ENCODE results near the gene IL1RAPL2. TPM values are rescaled to one million over a fixed set of nuclear protein-coding genes. Genes with fewer than 3 reads are reported as not detected.
A peak's percentile ranks its signal among the peaks of the same experiment; 100 is the strongest.

IL1RAPL2 gene
- total RNA-seq, 1 donor, result not detected

- H4K20me1 ChIP-seq (ENCODE audit: insufficient read depth, low read length), result no peaks in the 10 kb centered on the region
- H3K9me3 ChIP-seq (ENCODE audit: low read depth, low read length), result no peaks in the 10 kb centered on the region
- no peaks in the 10 kb centered on the region for H3K27me3 ChIP-seq (ENCODE audit: insufficient read depth, low read length)
- H3K36me3 ChIP-seq (ENCODE audit: insufficient read depth, low read length), result no peaks in the 10 kb centered on the region
- no peak overlapping the region for H3K4me2 ChIP-seq (ENCODE audit: insufficient read depth, low read length)
- peaks cover 19% of the 10 kb centered on the region for H3K4me1 ChIP-seq (ENCODE audit: insufficient read depth, low read length)
- peak overlapping the region; percentile 40 for H2AFZ ChIP-seq (ENCODE audit: low read length)
- H3K4me3 ChIP-seq (ENCODE audit: insufficient read depth, low read length), result no peak overlapping the region
- TF ChIP-seq, protein P1, sequence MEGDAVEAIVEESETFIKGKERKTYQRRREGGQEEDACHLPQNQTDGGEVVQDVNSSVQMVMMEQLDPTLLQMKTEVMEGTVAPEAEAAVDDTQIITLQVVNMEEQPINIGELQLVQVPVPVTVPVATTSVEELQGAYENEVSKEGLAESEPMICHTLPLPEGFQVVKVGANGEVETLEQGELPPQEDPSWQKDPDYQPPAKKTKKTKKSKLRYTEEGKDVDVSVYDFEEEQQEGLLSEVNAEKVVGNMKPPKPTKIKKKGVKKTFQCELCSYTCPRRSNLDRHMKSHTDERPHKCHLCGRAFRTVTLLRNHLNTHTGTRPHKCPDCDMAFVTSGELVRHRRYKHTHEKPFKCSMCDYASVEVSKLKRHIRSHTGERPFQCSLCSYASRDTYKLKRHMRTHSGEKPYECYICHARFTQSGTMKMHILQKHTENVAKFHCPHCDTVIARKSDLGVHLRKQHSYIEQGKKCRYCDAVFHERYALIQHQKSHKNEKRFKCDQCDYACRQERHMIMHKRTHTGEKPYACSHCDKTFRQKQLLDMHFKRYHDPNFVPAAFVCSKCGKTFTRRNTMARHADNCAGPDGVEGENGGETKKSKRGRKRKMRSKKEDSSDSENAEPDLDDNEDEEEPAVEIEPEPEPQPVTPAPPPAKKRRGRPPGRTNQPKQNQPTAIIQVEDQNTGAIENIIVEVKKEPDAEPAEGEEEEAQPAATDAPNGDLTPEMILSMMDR (IDR thresholded peaks at IDR 0.05; ENCODE audit: extremely low read depth, low read depth, low read length), result no peak
- H3K27ac ChIP-seq (ENCODE audit: low read depth, low read length), result no peak overlapping the region
- no peak for DNase-seq (ENCODE audit: insufficient read length, low spot score, missing footprints)
- H3K79me2 ChIP-seq (ENCODE audit: insufficient read depth, low read length), result no peaks in the 10 kb centered on the region
These were observed 892.8 kb downstream of the IL1RAPL2 start for GRCh38 chrX:105458846-105459245.

DNA sequence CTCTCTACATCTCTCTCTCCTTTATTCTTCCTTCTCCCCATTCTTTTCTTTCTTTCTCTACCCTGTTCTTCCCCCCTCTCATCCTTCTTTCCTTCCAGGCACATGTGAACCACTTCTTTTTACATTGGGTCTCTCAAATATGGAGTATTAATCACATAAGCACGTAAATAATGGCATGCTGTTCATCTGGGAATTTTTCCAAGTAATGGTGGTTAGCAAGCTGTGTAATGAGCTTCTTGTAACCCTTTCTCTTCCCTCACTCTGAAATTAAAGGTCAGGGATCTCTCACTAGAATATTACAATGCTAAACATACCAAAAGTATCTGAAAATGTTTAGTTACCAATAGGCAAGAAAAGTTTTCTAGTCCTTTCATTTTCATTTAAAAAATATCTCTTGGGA, 894.4 kb downstream of the IL1RAPL2 start:
- Histone ChIP-seq H3K4me1 (ENCODE audit: insufficient read depth, low read length) (peaks cover 19% of the 10 kb centered on the region), H3K27ac (ENCODE audit: low read depth, low read length) (no peak overlapping the region), H3K4me3 (ENCODE audit: insufficient read depth, low read length) (no peak overlapping the region), H3K9me3 (ENCODE audit: low read depth, low read length) (no peaks in the 10 kb centered on the region), H4K20me1 (ENCODE audit: insufficient read depth, low read length) (no peaks in the 10 kb centered on the region), H3K36me3 (ENCODE audit: insufficient read depth, low read length) (no peaks in the 10 kb centered on the region), H3K27me3 (ENCODE audit: insufficient read depth, low read length) (no peaks in the 10 kb centered on the region), H3K79me2 (ENCODE audit: insufficient read depth, low read length) (no peaks in the 10 kb centered on the region), H2AFZ (ENCODE audit: low read length) (peak overlapping the region; percentile 28), H3K4me2 (ENCODE audit: insufficient read depth, low read length) (no peak overlapping the region)
- TF ChIP-seq, protein P1 (IDR thresholded peaks at IDR 0.05; ENCODE audit: extremely low read depth, low read depth, low read length), result no peak
- DNase-seq (ENCODE audit: insufficient read length, low spot score, missing footprints), result no peak

DNA sequence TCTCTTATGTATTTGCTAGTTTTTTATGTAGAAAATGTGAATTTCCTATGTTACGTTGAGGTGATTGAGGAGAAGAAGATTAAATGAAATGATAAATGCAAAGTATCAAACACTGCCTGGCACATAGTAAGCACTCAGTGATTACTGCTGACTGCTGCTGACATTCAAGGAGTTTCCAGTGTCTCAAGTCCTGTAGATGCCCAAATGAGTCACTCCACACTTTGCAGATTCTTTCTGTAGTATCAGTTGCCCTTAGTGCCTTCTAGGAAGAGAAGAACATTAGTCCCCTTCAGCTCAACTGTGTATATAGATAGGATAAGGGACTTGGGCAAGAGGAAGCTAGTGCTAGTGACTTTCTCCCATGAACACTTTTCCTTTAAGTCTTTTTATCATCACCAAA, 895.0 kb downstream of the IL1RAPL2 start:
- Histone ChIP-seq H3K4me3 (ENCODE audit: insufficient read depth, low read length) (no peak overlapping the region), H3K27ac (ENCODE audit: low read depth, low read length) (no peak overlapping the region), H4K20me1 (ENCODE audit: insufficient read depth, low read length) (no peaks in the 10 kb centered on the region), H3K4me2 (ENCODE audit: insufficient read depth, low read length) (no peak overlapping the region), H3K27me3 (ENCODE audit: insufficient read depth, low read length) (no peaks in the 10 kb centered on the region), H3K79me2 (ENCODE audit: insufficient read depth, low read length) (no peaks in the 10 kb centered on the region), H3K4me1 (ENCODE audit: insufficient read depth, low read length) (peaks cover 19% of the 10 kb centered on the region), H3K9me3 (ENCODE audit: low read depth, low read length) (no peaks in the 10 kb centered on the region), H2AFZ (ENCODE audit: low read length) (no peak overlapping the region), H3K36me3 (ENCODE audit: insufficient read depth, low read length) (no peaks in the 10 kb centered on the region)
- DNase-seq (ENCODE audit: insufficient read length, low spot score, missing footprints), result no peak
- TF ChIP-seq, protein P1 (IDR thresholded peaks at IDR 0.05; ENCODE audit: extremely low read depth, low read depth, low read length), result peak; percentile 19

- H3K36me3 ChIP-seq (ENCODE audit: insufficient read depth, low read length), result no peaks in the 10 kb centered on the region
- H3K4me2 ChIP-seq (ENCODE audit: insufficient read depth, low read length), result no peak overlapping the region
- H4K20me1 ChIP-seq (ENCODE audit: insufficient read depth, low read length), result no peaks in the 10 kb centered on the region
- no peak for DNase-seq (ENCODE audit: insufficient read length, low spot score, missing footprints)
- H3K9me3 ChIP-seq (ENCODE audit: low read depth, low read length), result no peaks in the 10 kb centered on the region
- no peak overlapping the region for H2AFZ ChIP-seq (ENCODE audit: low read length)
- H3K27me3 ChIP-seq (ENCODE audit: insufficient read depth, low read length), result no peaks in the 10 kb centered on the region
- no peak overlapping the region for H3K27ac ChIP-seq (ENCODE audit: low read depth, low read length)
- TF ChIP-seq, protein P1 (IDR thresholded peaks at IDR 0.05; ENCODE audit: extremely low read depth, low read depth, low read length), result no peak
- H3K4me3 ChIP-seq (ENCODE audit: insufficient read depth, low read length), result no peak overlapping the region
- H3K4me1 ChIP-seq (ENCODE audit: insufficient read depth, low read length), result peaks cover 19% of the 10 kb centered on the region
- no peaks in the 10 kb centered on the region for H3K79me2 ChIP-seq (ENCODE audit: insufficient read depth, low read length)
These were observed 896.2 kb downstream of the IL1RAPL2 start for GRCh38 chrX:105462186-105462585.
